Smooth muscle cell (in vitro differentiated cells): ENCODE measurements around the gene ADGRG6. TPM values are rescaled to one million over a fixed set of nuclear protein-coding genes. Genes with fewer than 3 reads are reported as not detected.

Source experiments
- DNase-seq: peaks from one replicate; lab custom pipeline; 2025; ENCODE audit not compliant: unreplicated experiment; lab: John Stamatoyannopoulos, UW
- H2AFZ ChIP-seq: fragments of 200-600 bp; sonication (generic); 2 replicates; pipeline ENCODE4 v1.6.0; 2016; ENCODE audit warnings: antibody characterized with exemption, low read depth, mild to moderate bottlenecking
- H3F3A ChIP-seq: fragments of 200-600 bp; sonication (generic); 2 replicates; pipeline ENCODE4 v1.6.0; 2017; ENCODE audit warnings: antibody characterized with exemption, low read depth
- H3K27ac ChIP-seq: fragments of 200-600 bp; sonication (generic); 2 replicates; pipeline ENCODE4 v1.5.1; 2016; ENCODE audit warnings: low read depth, mild to moderate bottlenecking
- H3K27me3 ChIP-seq: fragments of 200-600 bp; sonication (generic); 2 replicates; pipeline ENCODE4 v1.6.1; 2016; ENCODE audit warnings: low read depth, mild to moderate bottlenecking
- H3K36me3 ChIP-seq: fragments of 200-600 bp; sonication (generic); 2 replicates; pipeline ENCODE4 v1.5.1; 2016; ENCODE audit warnings: low read depth
- H3K4me1 ChIP-seq: fragments of 200-600 bp; sonication (generic); 2 replicates; pipeline ENCODE4 v1.5.1; 2016; ENCODE audit warnings: low read depth
- H3K4me2 ChIP-seq: fragments of 200-600 bp; sonication (generic); 2 replicates; pipeline ENCODE4 v1.6.0; 2016; ENCODE audit warnings: mild to moderate bottlenecking
- H3K4me3 ChIP-seq: fragments of 200-600 bp; sonication (generic); 2 replicates; pipeline ENCODE4 v1.5.1; 2016; ENCODE audit warnings: mild to moderate bottlenecking
- H3K79me2 ChIP-seq: fragments of 200-600 bp; sonication (generic); 2 replicates; pipeline ENCODE4 v1.6.0; 2016; ENCODE audit warnings: low read depth, mild to moderate bottlenecking
- H3K9ac ChIP-seq: fragments of 200-600 bp; sonication (generic); 2 replicates; pipeline ENCODE4 v1.6.0; 2016; ENCODE audit warnings: low read depth
- H3K9me3 ChIP-seq: fragments of 200-600 bp; sonication (generic); replicated peaks from 2 replicates; pipeline ENCODE4 v1.5.1; 2016; ENCODE audit warnings: low read depth
- H4K20me1 ChIP-seq: fragments of 200-600 bp; sonication (generic); 2 replicates; pipeline ENCODE4 v1.6.0; 2016; ENCODE audit warnings: low read depth
- CTCF ChIP-seq: fragments of 200-600 bp; sonication (generic); IDR thresholded peaks from 2 replicates; pipeline ENCODE4 v1.5.1; 2017; ENCODE audit warnings: borderline replicate concordance, mild to moderate bottlenecking, antibody characterized with exemption; ENCODE audit not compliant: insufficient read depth, poor library complexity, severe bottlenecking
- WGBS: methylation state at CpG from one replicate; pipeline ENCODE4 v1.1.7; 2016; ENCODE audit warnings: low lambda C conversion rate; 5-methylcytosine and 5-hydroxymethylcytosine counted together
- polyA plus RNA-seq: library from polyadenylated mRNA; unstranded; fragments of >200 nt; fragmentation: Nextera tagmentation; extraction: Ambion mirVana; gene quantifications from 2 replicates; pipeline ENCODE4 v1.2.1, GENCODE V29; 2016
- total RNA-seq: library from RNA; depleted of rRNA; stranded (reverse); fragments of >200 nt; gene quantifications from 2 replicates; pipeline ENCODE4 v1.2.3, GENCODE V29; 2014

Gene ADGRG6
- total and polyA plus RNA-seq, 2 experiments from 2014 or later = 0.77 to 14.2 TPM

DNA sequence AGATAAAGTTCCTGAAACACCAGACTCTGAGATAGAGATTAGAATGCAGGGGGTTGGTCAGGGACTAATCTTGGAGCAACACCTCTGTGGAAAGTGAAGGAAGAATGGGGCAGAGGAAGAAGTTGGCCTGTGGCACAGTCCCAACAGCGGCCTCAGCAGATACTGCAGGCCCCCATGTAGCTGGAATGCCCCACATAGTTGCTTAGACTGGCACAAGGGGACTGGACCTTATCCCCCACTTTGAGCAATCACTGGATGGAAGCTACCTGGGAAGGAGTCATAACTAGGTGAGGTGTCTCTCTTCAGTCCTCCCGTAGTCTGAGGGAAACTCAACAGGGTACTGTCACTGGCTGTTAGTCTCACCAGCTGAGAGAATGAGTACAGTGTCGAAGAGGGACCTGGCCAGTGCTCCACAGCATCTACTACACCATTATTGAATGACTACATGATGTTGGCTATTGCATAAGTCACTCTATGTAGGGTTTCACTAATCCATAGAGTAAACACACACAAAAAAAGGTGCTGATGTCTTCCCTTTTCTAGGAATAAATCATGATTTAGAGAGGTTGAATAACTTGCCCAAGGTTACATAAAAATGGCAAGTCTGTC, 47.5 kb downstream of the ADGRG6 start:
- H4K20me1 ChIP-seq = no peaks in the 10 kb centered on the region
- no peak overlapping the region for H3K27ac ChIP-seq
- no peak overlapping the region for H2AFZ ChIP-seq
- no peaks in the 10 kb centered on the region for H3F3A ChIP-seq
- no peaks in the 10 kb centered on the region for H3K36me3 ChIP-seq
- no peak for DNase-seq
- no peaks in the 10 kb centered on the region for H3K9me3 ChIP-seq
- no peak overlapping the region for H3K4me3 ChIP-seq
- no peaks in the 10 kb centered on the region for H3K27me3 ChIP-seq
- H3K79me2 ChIP-seq = no peaks in the 10 kb centered on the region
- H3K4me1 ChIP-seq = no peaks in the 10 kb centered on the region
- no peak overlapping the region for H3K9ac ChIP-seq
- no peak overlapping the region for H3K4me2 ChIP-seq
- 93% methylated on average over 3 of the region's 3 CpGs for WGBS
- no peak for TF ChIP-seq CTCF

GRCh38 chr6:142350309-142350708, 48.5 kb downstream of the ADGRG6 start:
- TF ChIP-seq CTCF = no peak
- H3K4me2 ChIP-seq = no peak overlapping the region
- no peaks in the 10 kb centered on the region for H3K36me3 ChIP-seq
- H4K20me1 ChIP-seq = no peaks in the 10 kb centered on the region
- H3K27me3 ChIP-seq = no peaks in the 10 kb centered on the region
- 100% methylated on average over 1 of the region's 1 CpG for WGBS
- H3K4me1 ChIP-seq = no peaks in the 10 kb centered on the region
- no peaks in the 10 kb centered on the region for H3K79me2 ChIP-seq
- no peak overlapping the region for H3K9ac ChIP-seq
- H2AFZ ChIP-seq = no peak overlapping the region
- no peaks in the 10 kb centered on the region for H3K9me3 ChIP-seq
- DNase-seq = no peak
- no peaks in the 10 kb centered on the region for H3F3A ChIP-seq
- no peak overlapping the region for H3K4me3 ChIP-seq
- H3K27ac ChIP-seq = no peak overlapping the region

- Histone ChIP-seq H3K4me3 (no peak overlapping the region), H3K4me1 (no peaks in the 10 kb centered on the region), H3K79me2 (no peaks in the 10 kb centered on the region), H2AFZ (no peak overlapping the region), H3K9me3 (no peaks in the 10 kb centered on the region), H3F3A (no peaks in the 10 kb centered on the region), H4K20me1 (no peaks in the 10 kb centered on the region), H3K9ac (no peak overlapping the region), H3K36me3 (no peaks in the 10 kb centered on the region), H3K4me2 (no peak overlapping the region), H3K27me3 (no peaks in the 10 kb centered on the region), H3K27ac (no peak overlapping the region)
- TF ChIP-seq CTCF = no peak
- DNase-seq = no peak
- WGBS = 80% methylated on average over 2 of the region's 2 CpGs
Measured at GRCh38 chr6:142353690-142354089, 51.9 kb downstream of the ADGRG6 start.

GRCh38 chr6:142354650-142355049, 52.8 kb downstream of the ADGRG6 start:
- Histone ChIP-seq H3K36me3 (no peaks in the 10 kb centered on the region), H3K4me2 (no peak overlapping the region), H3F3A (no peaks in the 10 kb centered on the region), H3K27me3 (no peaks in the 10 kb centered on the region), H3K4me1 (no peaks in the 10 kb centered on the region), H3K9ac (no peak overlapping the region), H3K9me3 (no peaks in the 10 kb centered on the region), H3K27ac (no peak overlapping the region), H3K4me3 (no peak overlapping the region), H4K20me1 (no peaks in the 10 kb centered on the region), H2AFZ (no peak overlapping the region), H3K79me2 (no peaks in the 10 kb centered on the region)
- WGBS = 96% methylated on average over 3 of the region's 3 CpGs
- DNase-seq = no peak
- no peak for TF ChIP-seq CTCF
